ENCODE data around the gene INPP5D.

The INPP5D gene

GRCh38 chr2:233059797-233060500, at the start of gene INPP5D:
Gene INPP5D, plus strand, starts transcription at chr2:233060342. Its CDS starts 137 bp downstream, at chr2:233060479.
- TF ChIP-seq CTCF (IDR thresholded peaks at IDR 0.05; ENCODE audit: insufficient read depth, low read depth, low read length, missing control alignments), result no peak
- H3K4me3 ChIP-seq (ENCODE audit: low read length), result no peak within 1 kb of the TSS

GRCh38 chr2:233010569-233011267, 49.4 kb upstream of the INPP5D start:
- no peak overlapping the region for H3K4me3 ChIP-seq (ENCODE audit: low read length)
- TF ChIP-seq CTCF (IDR thresholded peaks at IDR 0.05; ENCODE audit: insufficient read depth, low read depth, low read length, missing control alignments), result no peak
- no peak for DNase-seq (ENCODE audit: low read depth)

More at GRCh38 chr2:233059797-233060500, at the start of gene INPP5D:
- no peak for DNase-seq (ENCODE audit: low read depth)

GRCh38 chr2:233011268-233011650, 48.9 kb upstream of the INPP5D start:
- no peak for DNase-seq (ENCODE audit: low read depth)
- TF ChIP-seq CTCF (IDR thresholded peaks at IDR 0.05; ENCODE audit: insufficient read depth, low read depth, low read length, missing control alignments), result no peak
- no peak overlapping the region for H3K4me3 ChIP-seq (ENCODE audit: low read length)

- no peak for DNase-seq (ENCODE audit: low read depth)
- H3K4me3 ChIP-seq (ENCODE audit: low read length), result no peak overlapping the region
- TF ChIP-seq CTCF (IDR thresholded peaks at IDR 0.05; ENCODE audit: insufficient read depth, low read depth, low read length, missing control alignments), result no peak
These were observed 48.4 kb upstream of the INPP5D start for GRCh38 chr2:233011702-233012131.

GRCh38 chr2:233012301-233012971, 47.7 kb upstream of the INPP5D start:
- no peak overlapping the region for H3K4me3 ChIP-seq (ENCODE audit: low read length)
- no peak for DNase-seq (ENCODE audit: low read depth)
- no peak for TF ChIP-seq CTCF (IDR thresholded peaks at IDR 0.05; ENCODE audit: insufficient read depth, low read depth, low read length, missing control alignments)

GRCh38 chr2:233013027-233013461, 47.1 kb upstream of the INPP5D start, which contains the start of gene NGEF:
Gene NGEF, minus strand, starts transcription at chr2:233013256. Its CDS starts 38,366 bp downstream, at chr2:232974890.
- H3K4me3 ChIP-seq (ENCODE audit: low read length), result no peak within 1 kb of the TSS
- no peak for DNase-seq (ENCODE audit: low read depth)
- TF ChIP-seq CTCF (IDR thresholded peaks at IDR 0.05; ENCODE audit: insufficient read depth, low read depth, low read length, missing control alignments), result no peak

All from epithelial cell of esophagus (primary cell).